Fibroblast of villous mesenchyme (primary cell): ENCODE results near the gene LDLR. TPM values are rescaled to one million over a fixed set of nuclear protein-coding genes. Genes with fewer than 3 reads are reported as not detected.

ENCODE experiments used
- DNase-seq: peaks from one replicate; pipeline ENCODE4 v3.0.0-alpha.2; 2010; ENCODE audit warnings: low read depth
- H3K4me3 ChIP-seq: 2 replicates; pipeline ENCODE4 v1.5.1; 2011; ENCODE audit warnings: low read depth, mild to moderate bottlenecking, low read length
- total RNA-seq: library from RNA; depleted of rRNA; stranded (reverse); fragments of >200 nt; gene quantifications from 2 replicates; pipeline ENCODE4 v1.2.3, GENCODE V29; 2012
- TF ChIP-seq, protein P1 (sequence below): IDR thresholded peaks from 2 replicates; pipeline ENCODE4 v1.5.1; 2012; ENCODE audit warnings: low read depth, mild to moderate bottlenecking, low read length; ENCODE audit not compliant: insufficient read depth

Gene LDLR
- total RNA-seq, 1 donor: 392 TPM

DNA sequence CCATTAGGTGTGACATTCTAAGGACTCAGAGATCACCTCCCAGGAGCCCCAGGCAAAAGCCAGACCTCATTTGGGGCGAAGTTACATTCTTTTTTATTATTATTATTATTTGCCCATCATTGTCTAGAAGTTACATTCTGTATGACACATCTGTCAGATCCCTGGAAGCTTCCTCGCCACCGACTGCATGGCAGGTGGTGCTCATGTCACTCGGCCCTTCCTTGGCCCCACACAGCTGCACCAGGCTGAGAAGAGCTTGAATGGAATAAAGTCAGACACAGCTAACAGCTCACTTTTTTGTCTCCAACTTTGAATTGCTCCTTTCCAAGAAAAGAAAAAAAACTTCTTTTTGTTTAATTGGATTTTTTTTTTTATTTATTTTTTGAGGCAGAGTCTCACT lies 41.4 kb upstream of the LDLR start:
- TF ChIP-seq, protein P1, sequence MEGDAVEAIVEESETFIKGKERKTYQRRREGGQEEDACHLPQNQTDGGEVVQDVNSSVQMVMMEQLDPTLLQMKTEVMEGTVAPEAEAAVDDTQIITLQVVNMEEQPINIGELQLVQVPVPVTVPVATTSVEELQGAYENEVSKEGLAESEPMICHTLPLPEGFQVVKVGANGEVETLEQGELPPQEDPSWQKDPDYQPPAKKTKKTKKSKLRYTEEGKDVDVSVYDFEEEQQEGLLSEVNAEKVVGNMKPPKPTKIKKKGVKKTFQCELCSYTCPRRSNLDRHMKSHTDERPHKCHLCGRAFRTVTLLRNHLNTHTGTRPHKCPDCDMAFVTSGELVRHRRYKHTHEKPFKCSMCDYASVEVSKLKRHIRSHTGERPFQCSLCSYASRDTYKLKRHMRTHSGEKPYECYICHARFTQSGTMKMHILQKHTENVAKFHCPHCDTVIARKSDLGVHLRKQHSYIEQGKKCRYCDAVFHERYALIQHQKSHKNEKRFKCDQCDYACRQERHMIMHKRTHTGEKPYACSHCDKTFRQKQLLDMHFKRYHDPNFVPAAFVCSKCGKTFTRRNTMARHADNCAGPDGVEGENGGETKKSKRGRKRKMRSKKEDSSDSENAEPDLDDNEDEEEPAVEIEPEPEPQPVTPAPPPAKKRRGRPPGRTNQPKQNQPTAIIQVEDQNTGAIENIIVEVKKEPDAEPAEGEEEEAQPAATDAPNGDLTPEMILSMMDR: no peak
- DNase-seq: no peak
- H3K4me3 ChIP-seq: no peak overlapping the region

DNA sequence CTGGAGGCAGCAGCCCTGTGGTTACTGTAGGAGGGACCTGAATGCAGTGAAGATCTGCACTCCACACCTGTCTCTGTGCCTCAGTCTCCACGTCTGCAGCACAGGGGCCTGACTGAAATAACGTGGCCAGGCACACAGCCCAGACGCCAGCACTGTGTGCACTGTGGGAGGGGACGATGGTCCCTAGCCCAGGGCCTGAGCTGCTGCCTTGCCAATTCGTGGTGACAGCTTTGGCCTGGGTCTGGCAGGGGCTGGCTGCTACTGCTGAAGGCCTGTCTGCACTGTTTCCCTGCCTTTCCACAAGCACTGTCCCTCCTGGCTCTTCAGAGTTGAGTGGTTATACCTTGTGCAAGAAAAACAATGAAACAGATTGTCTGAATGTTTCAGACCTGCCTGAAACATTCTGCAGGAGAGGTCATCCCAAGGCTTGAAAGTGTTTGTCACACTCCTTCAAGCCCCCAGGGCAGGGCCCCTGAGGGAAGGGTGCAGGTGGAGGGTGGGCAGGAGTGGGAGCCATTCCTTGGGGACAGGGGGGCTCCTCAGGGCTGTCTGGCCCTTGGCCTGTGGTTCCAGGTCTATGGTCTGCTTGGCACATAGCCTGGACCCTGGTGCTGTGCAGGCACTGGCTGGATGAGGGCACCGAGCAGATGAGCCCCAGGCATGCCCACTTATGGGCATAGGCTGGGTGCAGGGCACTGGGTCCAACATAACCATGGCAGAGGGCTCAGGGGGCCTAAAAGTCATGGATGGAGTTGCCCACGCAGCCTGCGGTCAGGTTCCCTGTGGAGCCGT lies 38.7 kb upstream of the LDLR start:
- H3K4me3 ChIP-seq: no peak overlapping the region
- DNase-seq: no peak
- TF ChIP-seq, protein P1: no peak

DNA sequence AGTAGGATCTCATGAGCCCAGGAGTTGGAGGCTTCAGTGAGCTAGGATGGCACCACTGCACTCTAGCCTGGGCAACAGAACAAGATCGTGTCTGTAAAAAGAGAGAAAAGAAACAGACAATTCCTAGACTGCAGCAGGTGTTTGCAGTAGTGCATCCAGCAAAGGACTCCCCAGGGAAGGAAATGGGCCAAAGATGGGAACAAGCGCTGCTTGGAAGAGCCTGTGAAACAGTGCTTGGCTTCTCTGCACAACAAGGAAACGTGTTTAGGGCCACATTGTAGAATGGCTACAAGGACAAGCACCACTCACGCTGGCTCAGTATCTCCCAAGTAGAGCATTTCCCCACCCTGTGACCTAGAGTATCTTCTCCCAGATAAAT lies 35.5 kb upstream of the LDLR start:
- H3K4me3 ChIP-seq: no peak overlapping the region
- DNase-seq: no peak
- TF ChIP-seq, protein P1: no peak

DNA sequence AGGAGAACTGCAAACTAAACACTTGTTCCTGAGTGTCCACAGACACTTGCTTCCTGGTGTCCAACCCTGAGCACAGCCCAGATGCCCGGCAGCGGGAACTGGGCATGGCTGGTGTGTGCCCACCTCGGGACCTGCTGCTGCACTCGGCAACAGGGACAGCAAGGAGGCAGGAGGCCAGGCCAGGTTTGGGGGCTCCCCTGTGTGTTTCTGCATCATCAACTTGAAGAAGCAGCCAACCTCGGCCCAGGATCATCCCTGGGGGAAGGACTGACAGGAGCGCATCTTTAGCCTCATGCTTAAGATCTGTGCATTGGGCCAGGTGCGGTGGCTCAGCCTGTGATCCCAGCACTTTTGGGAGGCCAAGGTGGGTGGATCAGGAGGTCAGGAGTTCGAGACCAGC lies 35.1 kb upstream of the LDLR start:
- TF ChIP-seq, protein P1: no peak
- DNase-seq: no peak
- H3K4me3 ChIP-seq: no peak overlapping the region

DNA sequence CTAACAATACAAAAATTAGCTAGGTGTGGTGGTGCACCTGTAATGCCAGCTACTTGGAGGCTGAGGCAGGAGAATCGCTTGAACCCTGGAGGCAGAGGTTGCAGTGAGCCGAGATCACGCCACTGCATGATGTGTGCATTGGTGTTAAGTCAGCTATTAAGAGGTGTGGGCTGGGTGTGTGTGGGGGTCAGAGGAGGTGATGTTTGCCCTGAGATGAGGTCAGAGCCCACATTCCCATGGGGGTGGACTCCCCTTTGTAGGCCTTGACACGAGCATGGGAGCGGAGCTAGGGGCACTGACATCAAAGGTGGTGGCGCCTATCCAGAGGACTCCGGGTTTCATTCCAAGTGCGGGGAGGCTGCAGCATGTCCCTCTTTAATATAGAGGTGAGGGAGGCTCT lies 34.6 kb upstream of the LDLR start:
- TF ChIP-seq, protein P1: no peak
- DNase-seq: no peak
- H3K4me3 ChIP-seq: no peak overlapping the region

DNA sequence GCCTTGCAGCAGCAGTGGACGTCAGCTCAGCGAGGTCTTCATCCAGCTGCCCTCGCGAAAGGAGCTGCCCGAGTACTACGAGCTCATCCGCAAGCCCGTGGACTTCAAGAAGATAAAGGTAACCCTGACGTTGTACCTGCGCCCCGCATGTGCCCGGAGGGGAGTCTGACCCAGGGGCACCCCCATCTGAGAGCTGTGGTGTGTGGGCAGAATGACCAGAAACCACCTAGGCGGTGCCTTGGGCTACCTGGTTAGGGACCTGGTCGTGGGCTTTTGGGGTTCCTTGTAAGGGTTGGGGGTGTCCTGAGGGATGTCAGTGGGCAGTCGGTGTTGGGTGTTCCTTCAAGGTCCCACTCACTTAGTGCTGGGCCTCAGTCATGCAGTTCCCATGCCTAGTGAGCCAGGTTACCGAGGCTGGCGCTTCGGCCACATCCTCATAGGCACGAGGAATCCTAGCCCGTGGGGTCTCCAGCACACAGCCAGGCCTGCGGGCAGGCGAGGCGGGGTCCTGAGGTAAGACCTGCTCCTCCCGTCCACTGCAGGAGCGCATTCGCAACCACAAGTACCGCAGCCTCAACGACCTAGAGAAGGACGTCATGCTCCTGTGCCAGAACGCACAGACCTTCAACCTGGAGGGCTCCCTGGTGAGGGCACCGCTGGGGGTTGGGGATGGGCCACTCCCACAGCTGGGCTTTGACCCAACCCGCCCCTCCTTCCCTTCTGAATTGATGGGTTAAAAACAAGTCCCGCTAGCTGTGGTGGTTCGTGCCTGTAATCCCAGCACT lies 30.8 kb upstream of the LDLR start:
- H3K4me3 ChIP-seq: no peak overlapping the region
- DNase-seq: no peak
- TF ChIP-seq, protein P1: no peak
